ENCODE data around the gene RSBN1.
"Not testable (repeated sequence)": the region's sequence is repeated elsewhere in the genome, so short reads cannot be mapped to it uniquely, and the experiment has no call there.

The RSBN1 gene

GRCh38 chr1:113783254-113784103, 28.8 kb downstream of the RSBN1 start:
- DNase-seq (ENCODE audit: low read depth in 2 of 3, low spot score in 1 of 3): no peak

GRCh38 chr1:113782406-113782805, 29.9 kb downstream of the RSBN1 start:
- no peak for DNase-seq (ENCODE audit: low read depth in 2 of 3, low spot score in 1 of 3)

- DNase-seq (ENCODE audit: low read depth in 2 of 3, low spot score in 1 of 3): no peak
Measured at GRCh38 chr1:113780374-113781146, 31.7 kb downstream of the RSBN1 start.

- DNase-seq (ENCODE audit: low read depth in 2 of 3, low spot score in 1 of 3): no peak
Measured at GRCh38 chr1:113779542-113779941, 32.7 kb downstream of the RSBN1 start.

- DNase-seq (ENCODE audit: low read depth in 2 of 3, low spot score in 1 of 3): no peak
Measured at GRCh38 chr1:113777561-113777960, 34.7 kb downstream of the RSBN1 start.

GRCh38 chr1:113770031-113770430, 42.2 kb downstream of the RSBN1 start:
- DNase-seq (ENCODE audit: low read depth in 2 of 3, low spot score in 1 of 3): no peak

GRCh38 chr1:113769601-113769970, 42.7 kb downstream of the RSBN1 start:
- no peak for DNase-seq (ENCODE audit: low read depth in 2 of 3, low spot score in 1 of 3)

GRCh38 chr1:113768916-113769600, 43.2 kb downstream of the RSBN1 start:
- no peak for DNase-seq (ENCODE audit: low read depth in 2 of 3, low spot score in 1 of 3)

- no peak for DNase-seq (ENCODE audit: low read depth in 2 of 3, low spot score in 1 of 3)
Measured at GRCh38 chr1:113765306-113766230, 46.7 kb downstream of the RSBN1 start.

- no peak for DNase-seq (ENCODE audit: low read depth in 2 of 3, low spot score in 1 of 3)
Measured at GRCh38 chr1:113763661-113764060, 48.6 kb downstream of the RSBN1 start.

GRCh38 chr1:113761937-113762336, 50.3 kb downstream of the RSBN1 start:
- no peak for DNase-seq (ENCODE audit: low read depth in 2 of 3, low spot score in 1 of 3)

- DNase-seq (ENCODE audit: low read depth in 2 of 3, low spot score in 1 of 3): no peak
Measured at GRCh38 chr1:113760102-113761080, 51.9 kb downstream of the RSBN1 start.

- DNase-seq (ENCODE audit: low read depth in 2 of 3, low spot score in 1 of 3): peak in 2 of 3 donors; percentile 31 to 60
Measured at GRCh38 chr1:113759333-113760101, 52.8 kb downstream of the RSBN1 start, which contains the start of gene PHTF1. Gene PHTF1, minus strand, starts transcription at chr1:113759486. Its CDS starts 783 bp downstream, at chr1:113758703.

- DNase-seq (ENCODE audit: low read depth in 2 of 3, low spot score in 1 of 3): peak; percentile 16 to 51 (median 30)
Measured at GRCh38 chr1:113758631-113759332, 53.5 kb downstream of the RSBN1 start.

- DNase-seq (ENCODE audit: low read depth in 2 of 3, low spot score in 1 of 3): no peak
Measured at GRCh38 chr1:113756461-113756860, 55.8 kb downstream of the RSBN1 start.

- DNase-seq (ENCODE audit: low read depth in 2 of 3, low spot score in 1 of 3): not testable (repeated sequence)
Measured at GRCh38 chr1:113753333-113753732, 58.9 kb downstream of the RSBN1 start.

GRCh38 chr1:113751516-113751915, 60.8 kb downstream of the RSBN1 start:
- no peak for DNase-seq (ENCODE audit: low read depth in 2 of 3, low spot score in 1 of 3)

GRCh38 chr1:113751114-113751513, 61.2 kb downstream of the RSBN1 start:
- DNase-seq (ENCODE audit: low read depth in 2 of 3, low spot score in 1 of 3): no peak
